Measurements from ENCODE around the gene MT1X. TPM values are rescaled to one million over a fixed set of nuclear protein-coding genes. Genes with fewer than 3 reads are reported as not detected.

The MT1X gene
- total RNA-seq, 2 donors from 2014 or later: 308 to 320 TPM

DNA sequence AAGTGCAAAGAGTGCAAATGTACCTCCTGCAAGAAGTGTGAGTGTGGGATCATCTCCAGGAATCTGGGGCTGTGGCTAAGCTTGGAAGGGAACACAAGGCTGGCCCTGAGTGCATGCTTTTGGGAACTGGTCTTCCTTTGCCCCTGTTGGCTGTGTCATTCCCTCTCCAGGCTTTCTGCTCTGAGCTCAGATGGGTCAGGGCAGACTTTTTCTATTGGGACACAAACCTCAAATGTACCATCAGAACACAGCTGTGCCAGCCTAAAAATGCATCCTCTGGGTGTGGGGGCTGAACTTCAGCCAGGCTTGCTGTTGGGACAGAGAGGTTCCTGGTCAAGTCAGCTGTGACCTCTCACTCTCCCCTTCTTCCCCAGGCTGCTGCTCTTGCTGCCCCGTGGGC, 29.7 kb upstream of the MT1X start:
- no peak overlapping the region for H3K27ac ChIP-seq
- TF ChIP-seq, protein P1, sequence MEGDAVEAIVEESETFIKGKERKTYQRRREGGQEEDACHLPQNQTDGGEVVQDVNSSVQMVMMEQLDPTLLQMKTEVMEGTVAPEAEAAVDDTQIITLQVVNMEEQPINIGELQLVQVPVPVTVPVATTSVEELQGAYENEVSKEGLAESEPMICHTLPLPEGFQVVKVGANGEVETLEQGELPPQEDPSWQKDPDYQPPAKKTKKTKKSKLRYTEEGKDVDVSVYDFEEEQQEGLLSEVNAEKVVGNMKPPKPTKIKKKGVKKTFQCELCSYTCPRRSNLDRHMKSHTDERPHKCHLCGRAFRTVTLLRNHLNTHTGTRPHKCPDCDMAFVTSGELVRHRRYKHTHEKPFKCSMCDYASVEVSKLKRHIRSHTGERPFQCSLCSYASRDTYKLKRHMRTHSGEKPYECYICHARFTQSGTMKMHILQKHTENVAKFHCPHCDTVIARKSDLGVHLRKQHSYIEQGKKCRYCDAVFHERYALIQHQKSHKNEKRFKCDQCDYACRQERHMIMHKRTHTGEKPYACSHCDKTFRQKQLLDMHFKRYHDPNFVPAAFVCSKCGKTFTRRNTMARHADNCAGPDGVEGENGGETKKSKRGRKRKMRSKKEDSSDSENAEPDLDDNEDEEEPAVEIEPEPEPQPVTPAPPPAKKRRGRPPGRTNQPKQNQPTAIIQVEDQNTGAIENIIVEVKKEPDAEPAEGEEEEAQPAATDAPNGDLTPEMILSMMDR (IDR thresholded peaks at IDR 0.05): no peak
- H3K9me3 ChIP-seq: no peaks in the 10 kb centered on the region
- H3K27me3 ChIP-seq (replicated peaks; ENCODE audit: insufficient read depth): no peaks in the 10 kb centered on the region
- no peaks in the 10 kb centered on the region for H3K36me3 ChIP-seq
- peaks cover 4 to 5% of the 10 kb centered on the region in 2 donors for H3K4me1 ChIP-seq (ENCODE audit: control insufficient read depth in 1 of 2, low read depth in 2 of 2)
- ATAC-seq (ENCODE audit: insufficient number of reproducible peaks, low FRiP score, low read depth): no peak
- H3K4me3 ChIP-seq: no peak overlapping the region
- DNase-seq (ENCODE audit: low spot score): no peak

GRCh38 chr16:56653218-56653617, 29.1 kb upstream of the MT1X start:
- H3K36me3 ChIP-seq: no peaks in the 10 kb centered on the region
- H3K4me1 ChIP-seq (ENCODE audit: control insufficient read depth in 1 of 2, low read depth in 2 of 2): peaks cover 10 to 11% of the 10 kb centered on the region in 2 donors
- H3K27me3 ChIP-seq (replicated peaks; ENCODE audit: insufficient read depth): no peaks in the 10 kb centered on the region
- H3K27ac ChIP-seq: no peak overlapping the region
- DNase-seq (ENCODE audit: low spot score) (no peak), ATAC-seq (ENCODE audit: insufficient number of reproducible peaks, low FRiP score, low read depth) (no peak)
- H3K9me3 ChIP-seq: no peaks in the 10 kb centered on the region
- H3K4me3 ChIP-seq: no peak overlapping the region
- TF ChIP-seq, protein P1 (IDR thresholded peaks at IDR 0.05): no peak

- H3K36me3 ChIP-seq: no peaks in the 10 kb centered on the region
- H3K27ac ChIP-seq: no peak within 1 kb of the TSS
- peaks cover 14 to 16% of the 10 kb centered on the region in 2 donors for H3K4me1 ChIP-seq (ENCODE audit: control insufficient read depth in 1 of 2, low read depth in 2 of 2)
- H3K9me3 ChIP-seq: no peaks in the 10 kb centered on the region
- H3K27me3 ChIP-seq (replicated peaks; ENCODE audit: insufficient read depth): no peaks in the 10 kb centered on the region
- DNase-seq (ENCODE audit: low spot score) (no peak), ATAC-seq (ENCODE audit: insufficient number of reproducible peaks, low FRiP score, low read depth) (no peak)
- TF ChIP-seq, protein P1 (IDR thresholded peaks at IDR 0.05): no peak
- H3K4me3 ChIP-seq: peak within 1 kb of the TSS; percentile 73
Observed at GRCh38 chr16:56657555-56658326, 24.5 kb upstream of the MT1X start, which contains the start of gene MT1F. Gene MT1F (plus strand): TSS chr16:56657959. CDS start chr16:56658059, 100 bp downstream.

DNA sequence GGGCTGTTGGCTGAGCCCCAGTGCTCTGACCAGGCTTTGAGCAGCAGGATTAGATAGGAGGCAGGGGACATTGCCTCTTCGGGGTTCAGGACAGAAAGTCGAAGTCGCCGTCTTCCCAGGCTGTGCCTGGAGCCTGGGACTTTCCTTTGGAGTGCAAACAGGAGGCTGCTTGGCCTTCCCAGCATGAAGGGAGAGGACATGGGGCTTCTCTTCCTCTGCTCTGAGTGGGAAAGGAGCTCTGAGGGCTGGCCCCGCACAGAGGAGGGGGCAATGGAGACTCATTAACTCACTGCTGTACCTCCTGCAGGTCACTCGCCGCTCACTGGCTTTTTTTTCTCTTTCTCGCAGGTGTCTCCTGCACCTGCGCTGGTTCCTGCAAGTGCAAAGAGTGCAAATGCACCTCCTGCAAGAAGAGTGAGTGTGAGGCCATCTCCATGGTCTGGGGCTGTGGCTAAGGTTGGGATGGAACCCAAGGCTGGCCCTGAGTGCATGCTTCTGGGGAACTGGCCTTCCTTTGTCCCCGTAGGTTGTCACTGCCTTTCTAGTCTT, 23.9 kb upstream of the MT1X start:
- TF ChIP-seq, protein P1 (IDR thresholded peaks at IDR 0.05): no peak
- Histone ChIP-seq H3K4me3 (peak overlapping the region; percentile 73), H3K4me1 (ENCODE audit: control insufficient read depth in 1 of 2, low read depth in 2 of 2) (peaks cover 14 to 16% of the 10 kb centered on the region in 2 donors), H3K9me3 (no peaks in the 10 kb centered on the region), H3K36me3 (no peaks in the 10 kb centered on the region), H3K27ac (no peak overlapping the region), H3K27me3 (replicated peaks; ENCODE audit: insufficient read depth) (no peaks in the 10 kb centered on the region)
- DNase-seq (ENCODE audit: low spot score): no peak
- no peak for ATAC-seq (ENCODE audit: insufficient number of reproducible peaks, low FRiP score, low read depth)

All from thoracic aorta (tissue), 2 donors.